GM21423 (cell line): ENCODE measurements around the gene SPDYE2B.
"Not testable (repeated sequence)": the region's sequence is repeated elsewhere in the genome, so short reads cannot be mapped to it uniquely, and the experiment has no call there.

Experiments
- ATAC-seq: cut with Tn5 transposase; IDR thresholded peaks from one replicate; pipeline ENCODE4 v1.9.1; 2021; ENCODE audit warnings: mild to moderate bottlenecking, moderate library complexity; ENCODE audit not compliant: unreplicated experiment

The SPDYE2B gene, protein sequence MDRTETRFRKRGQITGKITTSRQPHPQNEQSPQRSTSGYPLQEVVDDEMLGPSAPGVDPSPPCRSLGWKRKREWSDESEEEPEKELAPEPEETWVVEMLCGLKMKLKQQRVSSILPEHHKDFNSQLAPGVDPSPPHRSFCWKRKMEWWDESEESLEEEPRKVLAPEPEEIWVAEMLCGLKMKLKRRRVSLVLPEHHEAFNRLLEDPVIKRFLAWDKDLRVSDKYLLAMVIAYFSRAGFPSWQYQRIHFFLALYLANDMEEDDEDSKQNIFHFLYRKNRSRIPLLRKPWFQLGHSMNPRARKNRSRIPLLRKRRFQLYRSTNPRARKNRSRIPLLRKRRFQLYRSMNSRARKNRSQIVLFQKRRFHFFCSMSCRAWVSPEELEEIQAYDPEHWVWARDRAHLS

GRCh38 chr7:102649924-102650323 is at the start of gene SPDYE2B:
Gene SPDYE2B, plus strand, starts transcription at chr7:102650319. Its CDS starts 2,030 bp downstream, at chr7:102652349.
- ATAC-seq: not testable (repeated sequence)

GRCh38 chr7:102602317-102602716 is 47.8 kb upstream of the SPDYE2B start:
- not testable (repeated sequence) for ATAC-seq

GRCh38 chr7:102604431-102605145 is 45.5 kb upstream of the SPDYE2B start:
- ATAC-seq: not testable (repeated sequence)

- not testable (repeated sequence) for ATAC-seq
Measured at GRCh38 chr7:102606848-102607247, 43.3 kb upstream of the SPDYE2B start.

DNA sequence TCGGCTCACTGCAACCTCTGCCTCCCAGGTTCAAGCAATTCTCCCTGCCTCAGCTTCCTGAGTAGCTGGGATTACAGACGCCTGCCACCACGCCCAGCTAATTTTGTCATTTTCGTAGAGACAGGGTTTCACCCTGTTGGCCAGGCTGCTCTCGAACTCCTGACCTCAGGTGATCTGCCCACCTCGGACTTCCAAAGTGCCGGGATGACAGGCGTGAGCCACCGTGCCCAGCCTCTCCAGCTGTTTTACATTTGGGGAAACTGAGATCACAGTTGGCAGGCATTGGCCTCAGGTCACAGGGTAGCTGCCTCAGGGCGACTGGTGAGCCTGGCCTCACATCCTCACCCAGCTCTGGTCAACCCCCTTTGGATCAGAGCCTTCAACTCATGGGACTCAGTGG is 40.4 kb upstream of the SPDYE2B start:
- not testable (repeated sequence) for ATAC-seq

GRCh38 chr7:102610441-102610840 is 39.7 kb upstream of the SPDYE2B start:
- not testable (repeated sequence) for ATAC-seq

DNA sequence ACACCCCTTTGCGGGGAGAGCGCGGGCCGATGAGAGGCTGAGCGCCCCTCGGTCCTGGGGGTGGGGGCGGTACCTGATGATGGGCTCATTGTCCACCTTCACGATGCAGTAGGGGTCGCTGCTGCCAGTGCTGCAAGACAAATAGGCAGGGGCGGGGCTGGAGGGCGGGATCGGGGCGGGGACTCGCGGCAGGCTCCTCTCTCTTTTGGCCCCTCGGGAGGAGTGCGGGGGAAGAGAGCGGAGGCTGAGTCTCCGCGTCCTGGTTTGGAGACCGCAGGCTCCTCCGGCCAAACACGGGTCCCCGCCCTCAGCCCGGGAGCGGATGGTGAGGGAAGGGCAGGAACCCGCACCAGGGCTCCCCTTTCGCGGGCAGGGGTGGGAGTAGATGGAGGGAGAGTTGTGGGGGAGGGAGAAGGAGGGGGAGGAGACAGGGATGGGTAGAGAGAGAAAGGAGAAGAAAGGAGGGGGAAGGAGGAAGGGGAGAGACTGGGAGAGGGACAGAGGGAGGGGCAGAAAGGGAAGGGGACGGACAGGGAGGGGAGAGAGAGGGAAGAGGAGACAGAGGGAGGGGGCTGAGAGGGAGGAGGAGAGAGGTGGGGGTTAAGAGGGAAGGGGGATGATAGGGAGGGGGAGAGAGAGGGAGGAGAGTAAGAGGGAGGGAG is 39.0 kb upstream of the SPDYE2B start:
- ATAC-seq: peak; percentile 32

GRCh38 chr7:102611675-102612325 is 38.3 kb upstream of the SPDYE2B start:
- ATAC-seq: not testable (repeated sequence)

DNA sequence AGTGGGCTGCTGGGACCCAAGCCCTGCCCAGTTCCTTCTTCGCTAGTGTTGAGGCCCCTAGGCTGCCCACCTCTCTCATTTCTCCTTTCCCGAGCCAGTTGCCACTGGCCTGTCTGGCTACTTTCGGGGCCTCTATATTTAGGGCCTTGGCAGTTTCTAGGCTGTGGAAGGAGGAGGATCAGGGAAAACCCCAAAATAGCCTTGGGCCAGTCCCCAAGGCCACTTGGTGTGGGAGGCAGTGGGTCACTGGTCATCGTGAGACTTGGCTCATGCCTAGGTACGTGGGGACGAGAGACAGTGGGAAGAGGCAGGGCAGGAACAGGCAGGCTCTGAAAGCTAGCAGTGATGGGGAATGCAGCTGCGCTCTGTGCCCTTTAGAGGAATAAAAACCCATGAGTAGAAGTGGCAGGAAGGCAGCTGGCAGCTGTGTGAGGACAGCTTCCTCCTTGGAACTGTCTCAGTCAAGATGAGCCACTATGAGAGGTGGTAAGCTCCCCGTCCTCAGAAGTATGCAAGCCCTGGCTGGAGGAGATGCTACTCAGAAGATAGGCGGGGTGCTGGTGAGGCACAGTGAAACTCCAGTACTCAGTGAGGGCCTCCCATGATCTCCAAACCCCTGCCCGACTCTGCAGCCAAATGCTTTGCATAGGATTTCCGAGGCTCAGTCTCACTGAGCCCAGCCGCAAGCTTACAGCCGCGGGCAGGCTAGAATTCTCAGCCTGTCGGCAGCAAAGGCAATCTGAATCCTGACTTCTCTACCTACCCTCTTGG is 36.4 kb upstream of the SPDYE2B start:
- ATAC-seq: peak; percentile 66

DNA sequence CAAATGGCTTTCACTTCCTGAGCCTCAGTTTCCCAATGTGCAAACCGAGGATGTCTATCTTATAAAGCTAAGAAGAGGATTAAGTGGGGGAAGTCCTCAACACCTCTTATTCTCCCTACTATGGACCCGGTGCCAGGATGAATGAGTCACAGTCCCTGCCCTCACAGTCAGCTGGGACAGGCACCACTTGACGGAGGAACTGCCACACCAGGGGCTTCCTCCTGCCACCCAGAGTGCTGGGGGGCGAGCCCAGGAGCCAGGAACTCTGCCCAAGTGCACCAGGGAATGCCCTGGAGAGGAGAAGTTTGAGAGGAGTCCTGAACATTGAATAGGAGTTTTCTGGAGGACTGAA is 35.8 kb upstream of the SPDYE2B start:
- peak; percentile 20 for ATAC-seq

- ATAC-seq: not testable (repeated sequence)
Measured at GRCh38 chr7:102614873-102615272, 35.2 kb upstream of the SPDYE2B start.

- ATAC-seq: not testable (repeated sequence)
Measured at GRCh38 chr7:102615930-102616329, 34.2 kb upstream of the SPDYE2B start.

- peak; percentile 68 for ATAC-seq
Measured at GRCh38 chr7:102616507-102617125, 33.5 kb upstream of the SPDYE2B start, which contains the start of gene RASA4. Gene RASA4, minus strand, starts transcription at chr7:102616756. Its CDS starts 67 bp downstream, at chr7:102616689.

GRCh38 chr7:102618122-102618521 is 32.0 kb upstream of the SPDYE2B start:
- ATAC-seq: not testable (repeated sequence)

DNA sequence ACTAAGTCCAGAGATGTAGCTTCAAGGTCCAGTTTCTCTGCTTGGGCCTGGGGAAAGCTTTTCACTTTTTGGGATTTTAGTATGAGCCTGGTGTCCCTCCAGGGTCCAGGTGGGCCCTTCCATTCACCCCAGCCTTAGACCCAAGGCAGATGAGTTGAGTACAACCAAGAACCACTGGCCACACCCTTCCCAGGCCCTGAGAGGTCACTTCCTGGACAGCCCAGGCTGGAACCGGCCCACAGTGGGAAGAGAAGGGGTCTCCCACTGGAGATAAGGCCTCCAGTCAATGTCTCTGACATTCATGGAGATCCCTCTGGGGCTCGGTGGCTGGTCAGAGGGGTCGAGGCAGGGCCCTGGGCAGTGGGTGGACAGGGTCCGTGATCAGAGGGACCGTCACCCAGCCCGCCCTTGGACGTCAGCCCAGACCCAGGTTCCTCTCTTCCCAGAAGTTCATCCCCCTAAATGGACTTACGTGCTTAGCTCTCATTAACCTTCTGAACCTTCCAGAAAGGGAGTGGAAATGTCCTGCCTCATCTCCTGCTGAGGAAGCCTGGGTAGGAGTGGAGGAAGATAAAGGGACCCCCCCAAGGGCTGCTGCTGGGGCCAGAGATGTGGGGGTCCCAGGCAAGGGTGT is 22.7 kb upstream of the SPDYE2B start:
- not testable (repeated sequence) for ATAC-seq

DNA sequence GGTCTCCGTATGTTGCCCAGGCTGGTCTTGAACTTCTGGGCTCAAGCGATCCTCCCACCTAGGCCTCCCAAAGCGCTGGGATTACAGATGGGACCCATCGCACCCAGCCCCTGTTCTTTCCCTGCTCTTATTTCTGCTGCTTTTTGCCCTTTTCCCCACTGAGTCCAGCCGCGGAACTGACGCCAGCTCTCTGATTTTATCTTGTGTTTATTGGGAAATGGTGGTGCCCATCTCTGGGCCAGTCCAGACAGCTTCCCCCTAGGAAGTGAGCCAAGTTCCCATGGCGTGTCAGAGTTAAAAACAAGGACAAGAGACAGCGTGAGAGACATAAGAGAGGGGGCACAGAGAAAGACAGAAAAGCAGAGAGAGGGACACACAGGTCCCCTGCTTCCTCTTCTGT is 19.5 kb upstream of the SPDYE2B start:
- ATAC-seq: not testable (repeated sequence)

DNA sequence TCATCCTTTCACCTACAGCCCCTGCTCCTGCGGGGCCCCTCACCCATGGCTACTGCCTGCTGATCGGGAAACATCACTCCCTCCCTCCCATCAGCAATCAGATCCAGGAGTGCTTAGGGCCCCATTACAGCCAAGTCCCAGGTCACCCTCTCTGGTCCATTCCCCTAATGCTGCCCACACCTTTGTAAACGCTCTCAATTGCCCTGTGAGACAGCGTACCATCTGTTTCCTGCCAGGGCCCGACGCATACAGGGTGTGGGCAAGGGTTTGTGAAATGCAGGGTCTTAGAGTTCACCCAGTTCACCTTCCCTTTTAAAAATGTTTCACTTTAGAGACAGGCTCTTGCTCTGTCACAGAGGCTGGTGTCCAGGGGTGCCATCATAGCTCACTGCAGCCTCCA is 15.8 kb upstream of the SPDYE2B start:
- ATAC-seq: not testable (repeated sequence)

DNA sequence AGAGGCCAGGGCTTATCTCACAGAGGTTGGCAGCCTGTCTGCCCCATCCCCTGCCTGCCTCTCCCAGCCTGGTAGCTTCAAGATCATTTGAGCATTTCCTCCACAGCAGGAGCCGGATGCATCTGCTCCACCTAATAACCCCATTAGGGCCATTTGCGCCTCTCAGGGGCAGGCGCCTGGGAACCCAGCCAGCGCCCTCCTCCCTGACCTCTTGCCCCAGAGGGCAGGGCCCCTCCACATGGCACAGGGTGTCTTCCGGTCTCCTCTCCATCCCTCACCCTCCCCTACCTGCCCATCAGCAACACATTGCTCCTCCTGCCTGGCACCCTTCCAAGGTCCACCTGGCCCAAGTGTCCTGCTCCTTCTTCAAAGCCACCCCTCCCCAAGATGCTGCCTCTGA is 14.8 kb upstream of the SPDYE2B start:
- not testable (repeated sequence) for ATAC-seq

GRCh38 chr7:102636956-102637355 is 13.2 kb upstream of the SPDYE2B start:
- ATAC-seq: not testable (repeated sequence)
